Measurements from ENCODE around the gene SOX18. TPM values are rescaled to one million over a fixed set of nuclear protein-coding genes. Genes with fewer than 3 reads are reported as not detected.

The SOX18 gene
- total and polyA plus RNA-seq, 10 donors = 7.3 to 63.1 (median 23.9) TPM

- WGBS, 5 donors = 0 to 1% (median 0%) methylated on average over 12 to 52 of the region's 52 CpGs
- peaks cover 0 to 9% (median 5%) of the 10 kb centered on the region in 8 donors for H3K9me3 ChIP-seq
- intact Hi-C loops (cut with DNase I; ENCODE audit: low total_unique reads) = loop anchor here (5.0 kb wide), 1 partner anchor 39 kb away; no protein-coding TSS in a partner anchor
- peak overlapping the region; percentile 22 to 88 (median 60) for H3K4me3 ChIP-seq
- peak; percentile 97 for DNase-seq
- TF ChIP-seq, protein P1, sequence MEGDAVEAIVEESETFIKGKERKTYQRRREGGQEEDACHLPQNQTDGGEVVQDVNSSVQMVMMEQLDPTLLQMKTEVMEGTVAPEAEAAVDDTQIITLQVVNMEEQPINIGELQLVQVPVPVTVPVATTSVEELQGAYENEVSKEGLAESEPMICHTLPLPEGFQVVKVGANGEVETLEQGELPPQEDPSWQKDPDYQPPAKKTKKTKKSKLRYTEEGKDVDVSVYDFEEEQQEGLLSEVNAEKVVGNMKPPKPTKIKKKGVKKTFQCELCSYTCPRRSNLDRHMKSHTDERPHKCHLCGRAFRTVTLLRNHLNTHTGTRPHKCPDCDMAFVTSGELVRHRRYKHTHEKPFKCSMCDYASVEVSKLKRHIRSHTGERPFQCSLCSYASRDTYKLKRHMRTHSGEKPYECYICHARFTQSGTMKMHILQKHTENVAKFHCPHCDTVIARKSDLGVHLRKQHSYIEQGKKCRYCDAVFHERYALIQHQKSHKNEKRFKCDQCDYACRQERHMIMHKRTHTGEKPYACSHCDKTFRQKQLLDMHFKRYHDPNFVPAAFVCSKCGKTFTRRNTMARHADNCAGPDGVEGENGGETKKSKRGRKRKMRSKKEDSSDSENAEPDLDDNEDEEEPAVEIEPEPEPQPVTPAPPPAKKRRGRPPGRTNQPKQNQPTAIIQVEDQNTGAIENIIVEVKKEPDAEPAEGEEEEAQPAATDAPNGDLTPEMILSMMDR (IDR thresholded peaks at IDR 0.05 in 8 of 11, conservative IDR thresholded peaks at IDR 0.05 in 3 of 11) = peak; percentile 14 to 85 (median 69)
- TF ChIP-seq POLR2AphosphoS5 (IDR thresholded peaks at IDR 0.05) (peak in 2 of 3 donors; percentile 47 to 70), POLR2A (IDR thresholded peaks at IDR 0.05) (no peak)
- H3K27me3 ChIP-seq (replicated peaks in 1 of 7) = peaks cover 0 to 33% (median 17%) of the 10 kb centered on the region in 7 donors
- peaks cover 11 to 60% (median 56%) of the 10 kb centered on the region in 6 donors for H3K4me1 ChIP-seq
- no peaks in the 10 kb centered on the region for H3K36me3 ChIP-seq
- peak overlapping the region in 3 of 8 donors; percentile 47 to 93 (median 62) for H3K27ac ChIP-seq
Observed at GRCh38 chr20:64083378-64083803, 34.0 kb upstream of the SOX18 start.

DNA sequence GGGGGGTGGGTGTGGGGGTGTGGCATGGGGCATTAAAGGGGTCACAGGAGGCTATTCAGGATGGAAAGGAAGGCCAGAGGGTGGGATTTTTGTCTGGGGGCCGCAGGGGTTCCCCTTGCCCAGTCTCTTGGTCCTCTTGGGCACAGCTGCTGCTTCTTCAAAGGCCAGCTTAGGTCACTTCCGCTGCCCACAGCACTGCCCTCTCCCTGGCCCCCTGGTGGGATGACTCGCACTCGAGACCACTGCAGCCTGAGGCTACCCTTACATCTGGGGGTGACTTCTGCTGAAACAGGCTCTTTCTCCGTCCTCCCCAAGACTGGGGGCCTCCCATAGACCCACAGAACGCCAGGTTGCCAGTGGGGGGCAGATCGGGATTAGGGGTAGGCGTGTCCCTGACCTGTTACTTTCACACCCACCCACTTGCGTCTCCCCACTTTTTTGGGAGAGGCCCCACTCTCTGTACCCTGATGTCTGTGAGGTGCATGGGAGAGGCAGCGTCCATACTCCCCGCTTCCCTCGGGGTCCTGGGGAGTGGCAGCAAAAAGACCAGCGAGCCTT is 33.5 kb upstream of the SOX18 start:
- H3K4me1 ChIP-seq = peaks cover 13 to 65% (median 61%) of the 10 kb centered on the region in 6 donors
- peak overlapping the region; percentile 22 to 88 (median 60) for H3K4me3 ChIP-seq
- H3K9me3 ChIP-seq = peaks cover 0 to 8% (median 5%) of the 10 kb centered on the region in 8 donors
- peaks cover 0 to 33% (median 17%) of the 10 kb centered on the region in 7 donors for H3K27me3 ChIP-seq (replicated peaks in 1 of 7)
- WGBS, 5 donors = 10 to 16% (median 11%) methylated on average over 12 to 13 of the region's 13 CpGs
- H3K27ac ChIP-seq = peak overlapping the region in 3 of 8 donors; percentile 47 to 93 (median 62)
- no peak for DNase-seq
- intact Hi-C loops (cut with DNase I; ENCODE audit: low total_unique reads) = loop anchor here (5.0 kb wide), 1 partner anchor 39 kb away; no protein-coding TSS in a partner anchor
- H3K36me3 ChIP-seq = no peaks in the 10 kb centered on the region
- TF ChIP-seq POLR2A (IDR thresholded peaks at IDR 0.05) (no peak), POLR2AphosphoS5 (IDR thresholded peaks at IDR 0.05) (no peak)
- TF ChIP-seq, protein P1 (IDR thresholded peaks at IDR 0.05 in 8 of 11, conservative IDR thresholded peaks at IDR 0.05 in 3 of 11) = no peak

DNA sequence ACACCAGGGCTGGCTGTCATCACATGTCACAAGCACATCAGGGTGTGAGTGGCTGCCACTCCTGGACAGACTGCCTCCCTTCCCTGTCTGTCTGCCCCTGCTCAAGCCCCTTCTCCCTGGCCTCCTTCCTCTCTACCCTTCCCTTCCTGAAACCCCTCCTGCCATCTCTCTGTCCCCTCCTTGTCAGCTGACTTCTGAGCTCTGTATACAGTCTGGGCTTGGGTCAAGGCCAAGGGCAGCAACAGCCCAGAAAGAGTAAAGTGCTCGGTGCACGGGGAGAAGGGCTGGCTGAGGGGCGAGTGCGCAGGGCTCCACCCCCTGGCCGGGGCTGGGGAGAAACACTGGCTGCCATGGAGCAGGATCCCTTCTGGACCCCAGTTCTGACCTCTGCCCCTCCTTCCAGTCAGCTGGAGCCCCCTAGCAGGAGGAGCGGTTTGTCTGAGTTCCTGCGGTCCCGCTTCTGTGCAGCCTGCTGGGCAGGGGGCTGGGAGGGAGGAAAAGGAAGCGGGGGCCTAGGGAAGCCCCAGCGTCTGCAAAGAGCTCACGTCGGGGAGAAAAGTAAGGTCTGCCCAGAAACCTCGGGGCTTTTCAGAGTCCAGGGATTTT is 32.8 kb upstream of the SOX18 start:
- intact Hi-C loops (cut with DNase I; ENCODE audit: low total_unique reads) = loop anchor here (5.0 kb wide), 1 partner anchor 40 kb away; no protein-coding TSS in a partner anchor
- peaks cover 0 to 4% (median 0%) of the 10 kb centered on the region in 8 donors for H3K9me3 ChIP-seq
- H3K27ac ChIP-seq = peak overlapping the region in 4 of 8 donors; percentile 7 to 97 (median 62)
- H3K4me3 ChIP-seq = peak overlapping the region in 1 of 8 donors; percentile 88
- peaks cover 0 to 33% (median 17%) of the 10 kb centered on the region in 7 donors for H3K27me3 ChIP-seq (replicated peaks in 1 of 7)
- 13 to 23% (median 15%) methylated on average over 13 of the region's 13 CpGs for WGBS, 5 donors
- no peak for DNase-seq
- H3K4me1 ChIP-seq = peaks cover 18 to 72% (median 67%) of the 10 kb centered on the region in 6 donors
- TF ChIP-seq POLR2A (IDR thresholded peaks at IDR 0.05) = no peak
- peak in 1 of 3 donors; percentile 12 for TF ChIP-seq POLR2AphosphoS5 (IDR thresholded peaks at IDR 0.05)
- peaks cover 0 to 4% (median 0%) of the 10 kb centered on the region in 6 donors for H3K36me3 ChIP-seq

DNA sequence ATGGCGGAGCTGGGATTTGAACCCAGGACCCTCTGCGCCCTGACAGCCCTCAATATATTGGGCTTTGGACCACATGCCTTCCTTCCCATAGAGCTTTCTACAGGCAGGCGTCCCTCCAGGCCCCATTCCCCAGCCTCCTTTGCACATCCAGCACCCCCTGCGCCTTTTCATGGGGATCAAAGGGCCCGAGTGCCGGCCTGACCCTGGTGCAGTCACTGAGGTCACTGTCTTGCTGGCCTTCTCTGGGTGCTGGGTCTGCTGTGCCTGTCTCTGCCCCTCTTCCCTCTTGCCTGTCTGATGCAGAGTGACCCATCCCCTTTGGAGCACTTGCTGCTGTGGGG is 32.2 kb upstream of the SOX18 start:
- Histone ChIP-seq H3K9me3 (peaks cover 0 to under 1% (median 0%) of the 10 kb centered on the region in 8 donors), H3K27me3 (replicated peaks in 1 of 7) (peaks cover 0 to 33% (median 17%) of the 10 kb centered on the region in 7 donors), H3K36me3 (peaks cover 0 to 10% (median 0%) of the 10 kb centered on the region in 6 donors), H3K27ac (peak overlapping the region in 4 of 8 donors; percentile 7 to 97 (median 62)), H3K4me3 (peak overlapping the region in 1 of 8 donors; percentile 96), H3K4me1 (peaks cover 24 to 78% (median 73%) of the 10 kb centered on the region in 6 donors)
- intact Hi-C loops (cut with DNase I; ENCODE audit: low total_unique reads) = loop anchor here (5.0 kb wide), 1 partner anchor 41 kb away; no protein-coding TSS in a partner anchor
- TF ChIP-seq POLR2A (IDR thresholded peaks at IDR 0.05) (no peak), POLR2AphosphoS5 (IDR thresholded peaks at IDR 0.05) (no peak)
- TF ChIP-seq, protein P1 (IDR thresholded peaks at IDR 0.05 in 8 of 11, conservative IDR thresholded peaks at IDR 0.05 in 3 of 11) = no peak
- WGBS, 5 donors = 89 to 94% (median 93%) methylated on average over 6 of the region's 6 CpGs
- DNase-seq = no peak

Data from spleen (tissue), 11 donors.